H9 (cell line): ENCODE data around the gene TRIOBP. TPM values are rescaled to one million over a fixed set of nuclear protein-coding genes. Genes with fewer than 3 reads are reported as not detected.
A peak's percentile ranks its signal among the peaks of the same experiment; 100 is the strongest.

Source experiments
- DNase-seq: peaks from one replicate; pipeline ENCODE4 v3.0.0-alpha.2; 2017
- H2AFZ ChIP-seq: one replicate; pipeline ENCODE4 v1.6.1; 2013; ENCODE audit warnings: mild to moderate bottlenecking, low read length, control low read depth, moderate library complexity
- H2AK5ac ChIP-seq: 2 replicates; pipeline ENCODE4 v1.6.1; 2013; ENCODE audit warnings: low read length, control low read depth, mixed read lengths; ENCODE audit not compliant: insufficient read length
- H2BK120ac ChIP-seq: one replicate; pipeline ENCODE4 v1.6.1; 2013; ENCODE audit warnings: low read depth, mild to moderate bottlenecking, low read length, control low read depth, inconsistent platforms; ENCODE audit not compliant: poor library complexity, severe bottlenecking
- H2BK12ac ChIP-seq: 2 replicates; pipeline ENCODE4 v1.6.1; 2013; ENCODE audit warnings: low read length, control low read depth, mixed read lengths, low read depth; ENCODE audit not compliant: insufficient read length
- H2BK15ac ChIP-seq: 2 replicates; pipeline ENCODE4 v1.6.1; 2013; ENCODE audit warnings: low read depth, low read length, control low read depth
- H2BK20ac ChIP-seq: one replicate; pipeline ENCODE4 v1.6.1; 2013; ENCODE audit warnings: low read depth, mild to moderate bottlenecking, low read length, control low read depth, inconsistent platforms; ENCODE audit not compliant: poor library complexity, severe bottlenecking
- H2BK5ac ChIP-seq: 2 replicates; pipeline ENCODE4 v1.6.1; 2013; ENCODE audit warnings: low read length, control low read depth, mixed read lengths; ENCODE audit not compliant: insufficient read length
- H3K14ac ChIP-seq: 2 replicates; pipeline ENCODE4 v1.6.1; 2013; ENCODE audit warnings: low read length, control low read depth; ENCODE audit not compliant: insufficient read depth
- H3K18ac ChIP-seq: 2 replicates; pipeline ENCODE4 v1.6.1; 2013; ENCODE audit warnings: low read depth, mild to moderate bottlenecking, mixed read lengths, low read length, control low read depth; ENCODE audit not compliant: insufficient read length
- H3K23ac ChIP-seq: 2 replicates; pipeline ENCODE4 v1.6.1; 2013; ENCODE audit warnings: low read length, control low read depth, mixed read lengths, low read depth; ENCODE audit not compliant: insufficient read length
- H3K23me2 ChIP-seq: 2 replicates; pipeline ENCODE4 v1.6.1; 2013; ENCODE audit warnings: low read depth, mild to moderate bottlenecking, mixed read lengths, low read length, control low read depth; ENCODE audit not compliant: insufficient read length, poor library complexity, severe bottlenecking
- H3K27ac ChIP-seq: 2 replicates; pipeline ENCODE4 v1.5.1; 2013; ENCODE audit warnings: low read length, control low read depth, mixed read lengths, low read depth; ENCODE audit not compliant: insufficient read length
- H3K27me3 ChIP-seq: 2 replicates; pipeline ENCODE4 v1.6.1; 2013; ENCODE audit warnings: low read length, control low read depth, inconsistent platforms; ENCODE audit not compliant: insufficient read depth
- H3K4ac ChIP-seq: 2 replicates; pipeline ENCODE4 v1.6.1; 2013; ENCODE audit warnings: low read depth, mild to moderate bottlenecking, control low read depth, inconsistent platforms, low read length, moderate library complexity
- H3K4me1 ChIP-seq: 2 replicates; pipeline ENCODE4 v1.6.1; 2013; ENCODE audit warnings: low read length, control low read depth, inconsistent platforms; ENCODE audit not compliant: insufficient read depth
- H3K4me2 ChIP-seq: 2 replicates; pipeline ENCODE4 v1.6.1; 2013; ENCODE audit warnings: low read length, control low read depth, mixed read lengths; ENCODE audit not compliant: insufficient read length, insufficient read depth
- H3K56ac ChIP-seq: 2 replicates; pipeline ENCODE4 v1.6.1; 2013; ENCODE audit warnings: low read depth, mild to moderate bottlenecking, mixed read lengths, low read length, control low read depth; ENCODE audit not compliant: insufficient read length
- H3K79me1 ChIP-seq: 2 replicates; pipeline ENCODE4 v1.6.1; 2013; ENCODE audit warnings: low read depth, mild to moderate bottlenecking, moderate library complexity, low read length, control low read depth, inconsistent platforms; ENCODE audit not compliant: insufficient read depth, poor library complexity, severe bottlenecking
- H3K79me2 ChIP-seq: 2 replicates; pipeline ENCODE4 v1.6.1; 2013; ENCODE audit warnings: low read length, control low read depth, inconsistent platforms; ENCODE audit not compliant: insufficient read depth
- H3K9ac ChIP-seq: 2 replicates; pipeline ENCODE4 v1.6.1; 2013; ENCODE audit warnings: low read length, control low read depth, mixed read lengths; ENCODE audit not compliant: insufficient read length; ENCODE audit errors: extremely low read depth
- H3K9me3 ChIP-seq: one replicate; pipeline ENCODE4 v1.6.1; 2013; ENCODE audit warnings: low read depth, low read length, inconsistent platforms; ENCODE audit not compliant: control insufficient read depth
- H3T11ph ChIP-seq: one replicate; pipeline ENCODE4 v1.6.1; 2013; ENCODE audit warnings: mild to moderate bottlenecking, low read length, control low read depth, inconsistent platforms
- H4K20me1 ChIP-seq: one replicate; pipeline ENCODE4 v1.6.1; 2013; ENCODE audit not compliant: control insufficient read depth, insufficient read length, insufficient read depth
- H4K5ac ChIP-seq: 2 replicates; pipeline ENCODE4 v1.6.1; 2013; ENCODE audit warnings: low read depth, mild to moderate bottlenecking, mixed read lengths, low read length, control low read depth; ENCODE audit not compliant: insufficient read length
- H4K8ac ChIP-seq: replicated peaks from 2 replicates; pipeline ENCODE4 v1.6.1; 2013; ENCODE audit warnings: low read length, control low read depth, mixed read lengths, low read depth; ENCODE audit not compliant: insufficient read length
- H4K91ac ChIP-seq: 2 replicates; pipeline ENCODE4 v1.6.1; 2013; ENCODE audit warnings: low read depth, mild to moderate bottlenecking, moderate library complexity, mixed read lengths, low read length, control low read depth; ENCODE audit not compliant: insufficient read length
- H3K27ac Mint-ChIP-seq, 3 experiments: 2 replicates in 2 of 3; 3 replicates in 1 of 3; pipeline ENCODE4 v1.8.0; 2020 to 2021; ENCODE audit warnings: mixed read lengths in 3 of 3, mild to moderate bottlenecking in 1 of 3, moderate library complexity in 1 of 3
- H3K27me3 Mint-ChIP-seq: 2 replicates; pipeline ENCODE4 v1.8.0; 2021; ENCODE audit warnings: low read depth, mild to moderate bottlenecking, moderate library complexity, mixed read lengths
- H3K36me3 Mint-ChIP-seq, 3 experiments: 2 replicates in 2 of 3; 3 replicates in 1 of 3; pipeline ENCODE4 v1.8.0; 2020 to 2021; ENCODE audit warnings: low read depth in 3 of 3, mixed read lengths in 3 of 3; ENCODE audit not compliant: insufficient read depth in 1 of 3
- H3K4me1 Mint-ChIP-seq, 2 experiments: 2 replicates each; pipeline ENCODE4 v1.8.0; 2020; ENCODE audit warnings: mixed read lengths in 2 of 2
- H3K4me3 Mint-ChIP-seq, 2 experiments: 2 replicates in 1 of 2; 3 replicates in 1 of 2; pipeline ENCODE4 v1.8.0; 2020 to 2021; ENCODE audit warnings: mild to moderate bottlenecking in 2 of 2, mixed read lengths in 2 of 2, moderate library complexity in 1 of 2
- H3K9me3 Mint-ChIP-seq, 2 experiments: 2 replicates in 1 of 2; 3 replicates in 1 of 2; pipeline ENCODE4 v1.8.0; 2020; ENCODE audit warnings: mild to moderate bottlenecking in 2 of 2, mixed read lengths in 2 of 2, moderate library complexity in 1 of 2
- WGBS: extraction: QIAGEN DNeasy Blood & Tissue Kit; methylation state at CpG from one replicate; pipeline ENCODE4 v1.1.7; 2013; ENCODE audit warnings: missing lambda C conversion rate, low lambda C conversion rate, mixed read lengths; ENCODE audit not compliant: insufficient read length; ENCODE audit errors: extremely low coverage; 5-methylcytosine and 5-hydroxymethylcytosine counted together
- total RNA-seq: library from RNA; stranded (reverse); gene quantifications from 2 replicates; pipeline ENCODE4 v1.2.1, GENCODE V29; 2021
- TF ChIP-seq, protein P1 (sequence below): fragments of 200-600 bp; sonication (generic); conservative IDR thresholded peaks from 3 replicates; pipeline ENCODE4 v1.8.0; 2021; ENCODE audit warnings: antibody characterized with exemption, mild to moderate bottlenecking

Gene TRIOBP
- total RNA-seq, 1 experiment from 2014 or later = 52.7 TPM

DNA sequence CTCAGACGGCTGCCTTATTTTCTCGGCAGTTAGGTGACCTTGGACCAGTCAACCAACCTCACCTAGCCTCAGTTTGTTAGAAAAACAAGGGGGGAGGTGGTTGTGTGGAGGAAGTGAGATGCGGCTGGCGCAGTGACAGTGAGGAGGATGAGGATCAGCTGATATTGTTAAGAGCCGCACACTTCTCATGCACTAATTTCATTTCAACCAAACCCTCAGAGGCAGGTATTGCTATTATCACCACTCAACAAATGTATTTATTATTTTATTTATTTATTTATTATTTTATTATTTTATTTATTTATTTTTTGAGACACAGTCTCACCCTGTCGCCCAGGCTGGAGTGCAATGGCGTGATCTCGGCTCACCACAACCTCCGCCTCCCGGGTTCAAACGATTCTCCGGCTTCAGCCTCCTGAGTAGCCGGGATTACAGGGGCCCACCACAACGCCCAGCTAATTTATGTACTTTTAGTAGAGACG is 19.3 kb upstream of the TRIOBP start:
- no peaks in the 10 kb centered on the region for H3K9me3 Mint-ChIP-seq
- H2BK15ac ChIP-seq = no peak overlapping the region
- H3T11ph ChIP-seq = no peak overlapping the region
- H3K27ac Mint-ChIP-seq = peak overlapping the region in 2 of 3 experiments; percentile 61 to 89; a peak in 3 of 7 replicates
- H2BK12ac ChIP-seq = no peak overlapping the region
- TF ChIP-seq, protein P1, sequence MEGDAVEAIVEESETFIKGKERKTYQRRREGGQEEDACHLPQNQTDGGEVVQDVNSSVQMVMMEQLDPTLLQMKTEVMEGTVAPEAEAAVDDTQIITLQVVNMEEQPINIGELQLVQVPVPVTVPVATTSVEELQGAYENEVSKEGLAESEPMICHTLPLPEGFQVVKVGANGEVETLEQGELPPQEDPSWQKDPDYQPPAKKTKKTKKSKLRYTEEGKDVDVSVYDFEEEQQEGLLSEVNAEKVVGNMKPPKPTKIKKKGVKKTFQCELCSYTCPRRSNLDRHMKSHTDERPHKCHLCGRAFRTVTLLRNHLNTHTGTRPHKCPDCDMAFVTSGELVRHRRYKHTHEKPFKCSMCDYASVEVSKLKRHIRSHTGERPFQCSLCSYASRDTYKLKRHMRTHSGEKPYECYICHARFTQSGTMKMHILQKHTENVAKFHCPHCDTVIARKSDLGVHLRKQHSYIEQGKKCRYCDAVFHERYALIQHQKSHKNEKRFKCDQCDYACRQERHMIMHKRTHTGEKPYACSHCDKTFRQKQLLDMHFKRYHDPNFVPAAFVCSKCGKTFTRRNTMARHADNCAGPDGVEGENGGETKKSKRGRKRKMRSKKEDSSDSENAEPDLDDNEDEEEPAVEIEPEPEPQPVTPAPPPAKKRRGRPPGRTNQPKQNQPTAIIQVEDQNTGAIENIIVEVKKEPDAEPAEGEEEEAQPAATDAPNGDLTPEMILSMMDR = no peak
- no peak overlapping the region for H3K27ac ChIP-seq
- H3K18ac ChIP-seq = no peak overlapping the region
- no peak overlapping the region for H2BK5ac ChIP-seq
- H3K4me3 Mint-ChIP-seq = peak overlapping the region; percentile 60 to 73
- no peak overlapping the region for H2AFZ ChIP-seq
- no peaks in the 10 kb centered on the region for H4K20me1 ChIP-seq
- no peak overlapping the region for H2BK20ac ChIP-seq
- H4K5ac ChIP-seq = no peak overlapping the region
- H3K79me2 ChIP-seq = no peaks in the 10 kb centered on the region
- H3K14ac ChIP-seq = no peak overlapping the region
- no peaks in the 10 kb centered on the region for H3K27me3 ChIP-seq
- DNase-seq = no peak
- H3K36me3 Mint-ChIP-seq = no peaks in the 10 kb centered on the region; a peak in 1 of 7 replicates
- H2BK120ac ChIP-seq = no peak overlapping the region
- H3K56ac ChIP-seq = no peak overlapping the region
- H3K27me3 Mint-ChIP-seq = peaks cover 6% of the 10 kb centered on the region
- H3K4me2 ChIP-seq = peak overlapping the region; percentile 76
- peaks cover 3% of the 10 kb centered on the region for H3K23me2 ChIP-seq
- H3K23ac ChIP-seq = no peak overlapping the region
- no peak overlapping the region for H3K4ac ChIP-seq
- no peak overlapping the region for H4K8ac ChIP-seq
- H3K4me1 Mint-ChIP-seq = peaks cover 5 to 24% of the 10 kb centered on the region in 2 experiments
- peak overlapping the region; percentile 24 for H3K9ac ChIP-seq
- no CpG with 5 or more reads among the region's 15 CpGs for WGBS
- H2AK5ac ChIP-seq = no peak overlapping the region
- H4K91ac ChIP-seq = no peak overlapping the region
- no peaks in the 10 kb centered on the region for H3K4me1 ChIP-seq
- H3K79me1 ChIP-seq = no peaks in the 10 kb centered on the region
- no peaks in the 10 kb centered on the region for H3K9me3 ChIP-seq
